Stimulated activated CD8-positive, alpha-beta memory T cell treated with anti-CD3 and anti-CD28 coated beads, Interleukin-15, amount 100 ng/mL, for 48 hours (primary cell): Measurements from ENCODE around the gene MTG1.
A peak's percentile ranks its signal among the peaks of the same experiment; 100 is the strongest.

Experiments used
- DNase-seq, 2 donors: peaks; one replicate each; pipeline ENCODE4 v3.0.0-alpha.2; 2020; ENCODE audit warnings: low read depth in 2 of 2

The MTG1 gene, protein sequence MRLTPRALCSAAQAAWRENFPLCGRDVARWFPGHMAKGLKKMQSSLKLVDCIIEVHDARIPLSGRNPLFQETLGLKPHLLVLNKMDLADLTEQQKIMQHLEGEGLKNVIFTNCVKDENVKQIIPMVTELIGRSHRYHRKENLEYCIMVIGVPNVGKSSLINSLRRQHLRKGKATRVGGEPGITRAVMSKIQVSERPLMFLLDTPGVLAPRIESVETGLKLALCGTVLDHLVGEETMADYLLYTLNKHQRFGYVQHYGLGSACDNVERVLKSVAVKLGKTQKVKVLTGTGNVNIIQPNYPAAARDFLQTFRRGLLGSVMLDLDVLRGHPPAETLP

DNA sequence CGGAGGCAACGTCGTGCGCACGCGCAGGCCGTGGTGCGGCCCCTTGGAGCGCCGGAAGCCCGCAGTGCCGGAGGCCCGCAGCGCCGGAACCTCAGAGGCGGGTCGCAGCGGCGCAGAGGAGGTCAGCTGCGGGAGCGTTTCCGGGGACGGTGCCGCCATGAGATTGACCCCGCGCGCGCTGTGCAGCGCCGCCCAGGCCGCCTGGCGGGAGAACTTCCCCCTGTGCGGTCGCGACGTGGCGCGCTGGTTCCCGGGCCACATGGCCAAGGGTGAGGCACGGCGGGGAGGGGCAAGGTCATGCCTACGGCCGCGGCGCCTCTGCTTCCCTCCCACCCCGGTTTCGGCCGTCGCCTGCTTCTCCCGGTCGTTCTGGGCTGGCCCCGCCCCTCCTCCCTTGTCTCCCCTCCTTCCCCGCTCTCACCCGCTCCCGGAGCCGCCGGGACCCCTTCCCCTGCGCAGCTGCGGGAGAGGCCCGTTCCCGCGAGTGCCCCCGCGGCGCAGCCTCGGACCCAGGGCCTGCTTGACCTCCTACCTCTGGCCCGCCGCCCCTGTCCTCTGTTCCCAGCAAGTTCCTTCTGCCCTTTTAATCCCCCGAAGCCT, at the start of gene MTG1:
Gene MTG1 (plus strand): TSS at position 94 of the 600 bp plus-strand sequence. CDS start 64 bp downstream, at position 158.
- DNase-seq: peak; percentile 90 to 95

DNA sequence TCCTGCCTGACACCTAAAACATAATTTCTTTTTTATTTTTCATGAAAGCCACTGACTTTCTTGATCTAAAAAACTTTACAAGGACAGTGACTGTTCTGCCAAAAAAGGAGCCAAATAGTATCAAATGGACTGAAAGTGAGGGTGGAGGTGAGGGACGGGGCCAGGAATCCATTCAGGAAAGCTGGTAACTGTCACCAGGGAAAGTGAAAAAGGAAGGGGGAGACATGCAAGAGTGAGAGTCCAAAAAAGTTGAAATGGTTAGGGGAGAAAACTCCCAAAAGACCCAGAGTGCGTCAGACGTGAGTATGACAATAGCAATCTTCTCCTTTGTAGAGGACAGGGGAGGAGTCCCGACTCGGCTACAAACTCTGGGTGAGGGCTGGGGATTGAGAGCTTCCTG, 49.7 kb upstream of the MTG1 start:
- no peak for DNase-seq

DNA sequence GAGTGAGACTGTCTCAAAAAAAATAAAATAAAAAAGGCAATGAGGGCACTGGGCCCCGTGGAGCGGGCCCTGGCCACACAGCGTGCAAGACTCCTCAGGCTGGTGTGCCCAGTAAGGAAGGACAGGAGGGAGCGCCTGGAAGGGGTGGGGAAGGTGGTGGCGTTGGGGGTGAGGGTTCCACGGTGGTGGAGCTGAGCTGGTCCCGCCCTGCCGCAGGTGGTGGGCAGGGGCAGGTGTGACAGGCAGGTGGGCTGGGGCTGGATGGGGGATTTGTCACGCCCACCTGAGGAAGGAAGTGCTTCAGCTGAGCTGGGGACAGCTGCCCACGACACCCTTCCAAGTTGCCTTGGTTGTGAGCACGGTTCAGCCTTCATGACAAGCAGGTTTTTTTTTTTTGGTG, 47.5 kb upstream of the MTG1 start:
- DNase-seq: no peak

DNA sequence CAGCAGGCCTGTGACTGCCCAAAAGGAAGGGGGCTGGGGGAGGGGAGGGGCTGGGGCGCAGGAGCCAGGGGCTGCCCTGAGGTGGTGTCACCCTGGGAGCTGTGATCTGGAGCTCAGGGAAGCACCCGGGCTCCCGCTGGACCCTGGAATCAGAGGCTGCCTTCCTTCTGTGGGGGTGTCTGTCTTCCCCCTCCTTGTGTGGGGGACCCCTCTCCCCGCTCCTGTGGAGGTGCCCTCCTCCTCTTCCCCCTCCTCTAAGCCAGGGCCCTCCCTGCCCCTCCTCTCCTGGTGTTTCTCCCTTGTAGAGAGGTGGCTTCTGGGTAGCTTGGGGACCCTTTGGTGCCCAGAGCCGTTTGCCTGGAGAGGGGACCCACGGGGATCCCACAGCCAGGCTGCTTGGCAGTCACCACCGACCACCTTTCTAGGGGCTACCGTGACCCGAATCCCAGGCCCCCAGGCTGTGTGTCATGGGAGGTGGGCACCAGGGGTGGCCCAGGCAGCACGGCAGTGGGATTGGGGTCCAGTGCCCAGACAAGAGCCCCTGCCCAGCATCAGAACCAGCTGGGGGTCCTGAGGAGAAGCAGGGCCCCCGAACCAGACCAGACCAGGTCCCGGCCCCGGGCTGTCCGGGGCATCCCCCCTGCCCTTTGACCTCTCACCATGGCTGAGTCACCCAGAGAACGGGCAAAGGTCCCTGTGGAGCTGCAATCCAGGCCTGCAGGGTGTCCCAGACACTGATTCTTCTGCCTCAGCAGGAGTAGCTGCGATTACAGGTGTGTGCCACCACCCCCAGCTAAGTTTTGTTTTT, 46.0 kb upstream of the MTG1 start:
- no peak for DNase-seq

DNA sequence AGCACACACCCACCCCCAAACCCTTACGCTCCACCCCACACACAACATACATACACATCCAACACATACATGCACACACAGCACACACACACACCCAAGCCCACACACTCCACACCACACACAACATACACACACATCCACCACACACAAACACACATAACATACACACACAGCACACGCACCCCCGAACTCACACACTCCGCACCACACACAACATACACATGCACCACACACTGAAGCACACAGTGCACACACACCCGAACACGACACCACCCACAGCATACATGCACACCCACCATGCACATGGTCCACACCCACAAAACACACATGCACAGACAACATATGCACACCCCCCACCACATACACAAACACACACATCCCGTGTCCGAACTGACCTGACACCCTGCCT, 44.8 kb upstream of the MTG1 start:
- DNase-seq: no peak

DNA sequence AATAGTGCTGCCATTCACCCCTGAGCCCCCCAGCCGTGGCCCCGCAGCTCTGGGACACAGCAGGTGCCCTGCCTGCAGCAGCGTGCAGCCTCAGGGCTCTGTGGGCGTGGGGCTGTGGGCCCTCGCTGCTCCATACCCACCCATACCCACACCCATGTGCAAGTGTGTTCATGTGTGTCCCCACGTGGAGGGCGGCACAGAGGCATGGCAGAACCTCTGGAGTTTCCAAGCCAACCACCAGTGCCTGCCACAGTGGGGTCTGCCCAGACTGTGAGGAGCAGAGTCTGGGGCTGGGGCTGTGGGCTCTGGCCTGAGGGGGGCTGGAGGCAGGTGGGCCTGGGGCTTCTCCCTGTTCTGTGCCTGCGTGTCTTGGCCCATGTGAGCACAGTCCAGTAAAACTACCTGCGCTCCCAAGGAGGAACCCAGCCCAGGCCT, 44.4 kb upstream of the MTG1 start:
- no peak for DNase-seq

DNA sequence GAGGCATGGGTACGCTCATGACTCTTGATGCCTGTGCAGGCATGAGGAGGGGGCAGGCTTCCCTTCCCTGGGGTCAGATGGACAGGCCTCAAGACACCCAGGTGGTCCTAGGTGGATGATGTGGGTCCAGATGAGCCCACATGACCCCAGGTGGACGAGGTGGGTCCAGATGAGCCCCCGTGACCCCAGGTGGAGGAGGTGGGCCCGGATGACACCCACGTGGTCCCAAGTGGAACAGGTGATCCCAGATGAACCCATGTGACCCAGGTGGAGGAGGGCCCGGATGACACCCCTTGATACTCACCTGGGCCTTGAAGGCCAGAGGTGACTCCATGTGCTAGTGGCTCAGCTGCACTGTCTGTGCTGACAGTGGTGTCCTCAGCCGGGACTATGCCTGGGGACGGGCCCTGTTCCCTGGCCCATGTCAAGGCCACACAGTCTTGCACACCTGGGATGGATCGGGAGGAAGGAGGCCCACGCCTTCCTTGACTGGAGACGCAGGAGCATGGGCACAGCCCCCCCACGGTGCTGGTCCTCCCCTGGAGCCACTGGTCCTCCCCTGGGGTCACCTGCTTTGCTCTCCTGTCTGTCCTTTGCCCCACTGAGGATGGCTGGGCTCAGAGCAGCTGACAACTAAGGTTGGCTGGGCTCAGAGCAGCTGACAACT, 43.5 kb upstream of the MTG1 start:
- DNase-seq: no peak

DNA sequence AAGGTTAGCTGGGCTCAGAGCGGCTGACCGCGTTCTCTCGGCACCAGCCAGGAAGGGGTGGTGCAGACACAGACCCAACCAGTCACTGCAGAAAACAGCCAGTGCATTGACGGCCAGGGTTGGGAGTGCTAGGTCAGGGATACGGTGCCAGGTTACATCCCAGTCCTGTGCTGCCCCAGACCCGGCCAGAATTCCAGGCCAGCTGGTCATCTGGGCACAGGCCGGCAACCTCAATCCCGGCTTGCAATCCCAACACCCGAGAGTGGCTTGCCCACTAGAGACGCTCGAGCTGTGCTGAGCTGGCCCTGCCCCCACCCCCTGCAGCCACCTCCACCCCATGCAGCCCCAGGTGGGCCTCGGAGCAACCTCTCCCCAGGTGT, 43.0 kb upstream of the MTG1 start:
- DNase-seq: no peak

DNA sequence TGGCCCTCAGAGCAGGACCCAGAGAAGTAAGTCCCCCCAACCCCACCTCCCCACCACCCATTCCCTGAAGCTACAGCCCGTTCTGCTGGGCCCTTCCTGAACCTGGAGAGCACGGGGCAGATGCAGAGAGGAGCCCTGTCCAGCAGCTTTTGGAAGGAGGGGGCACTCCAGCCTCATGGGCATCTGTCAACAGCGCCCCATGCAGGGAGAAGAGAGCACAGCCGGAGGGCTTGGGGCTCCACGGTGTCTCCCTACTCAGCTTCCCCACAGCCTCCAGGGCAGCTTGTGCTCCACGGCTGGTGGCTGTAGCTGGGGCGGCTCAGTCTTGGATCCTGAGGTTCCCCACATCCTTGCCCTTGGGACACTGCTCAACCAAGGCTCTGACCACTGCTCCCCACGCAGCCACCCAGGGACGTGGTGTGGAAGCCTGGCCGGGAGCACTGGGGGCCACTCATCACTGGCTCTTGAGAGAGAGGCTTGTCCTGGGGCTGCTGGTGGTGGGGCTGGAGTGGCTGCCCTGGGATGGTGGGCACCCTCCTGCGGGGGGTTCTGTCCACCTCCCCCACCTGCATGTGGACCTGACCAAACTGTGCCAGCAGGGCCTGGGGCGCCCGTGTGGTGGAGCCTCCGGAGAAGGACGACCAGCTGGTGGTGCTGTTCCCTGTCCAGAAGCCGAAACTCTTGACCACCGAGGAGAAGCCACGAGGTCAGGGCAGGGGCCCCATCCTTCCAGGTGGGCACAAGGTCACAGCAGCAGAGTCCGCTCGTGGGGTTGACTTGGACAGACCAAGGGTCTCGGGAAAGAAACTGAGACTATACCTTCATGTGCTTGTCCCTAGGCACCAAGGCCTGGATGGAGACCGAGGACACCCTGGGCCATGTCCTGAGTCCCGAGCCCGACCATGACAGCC, 42.3 kb upstream of the MTG1 start:
- DNase-seq: no peak

DNA sequence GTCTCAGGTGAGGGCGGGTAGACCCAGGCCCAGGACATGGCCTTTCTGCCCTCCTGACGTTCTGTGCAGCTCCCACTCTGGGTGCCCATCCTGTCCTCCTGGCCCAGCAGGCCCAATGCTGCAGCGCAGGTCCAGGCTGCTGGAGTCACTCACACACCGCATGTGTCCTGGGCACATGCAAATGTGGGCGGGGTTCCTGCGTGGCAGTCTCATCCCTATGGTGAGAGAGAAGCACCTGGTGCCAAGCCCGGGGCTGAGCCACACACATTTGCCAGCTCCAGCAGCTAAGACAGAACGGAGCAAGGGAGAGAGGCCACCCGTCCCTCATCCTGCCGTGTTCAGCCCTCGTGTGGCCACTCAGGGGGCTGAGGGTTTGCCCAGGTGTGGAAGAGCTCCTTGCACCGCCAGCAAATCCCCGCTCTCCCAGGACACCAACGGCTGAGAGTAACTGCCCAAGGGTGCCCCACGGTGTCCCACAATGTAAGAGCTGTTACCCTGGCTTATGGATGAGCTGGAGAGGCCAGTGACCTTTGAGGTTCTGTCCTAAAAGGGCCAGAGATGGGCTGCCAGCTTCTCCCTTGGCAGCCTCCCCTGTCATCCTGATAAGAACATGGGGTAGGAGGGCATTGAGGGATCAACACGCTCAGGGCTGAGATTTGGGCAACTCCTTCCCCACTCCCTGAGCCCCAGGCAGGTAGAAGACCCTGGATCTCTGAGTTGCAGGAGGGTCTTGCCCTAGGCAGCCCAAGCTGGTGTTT, 40.6 kb upstream of the MTG1 start:
- DNase-seq: no peak

DNA sequence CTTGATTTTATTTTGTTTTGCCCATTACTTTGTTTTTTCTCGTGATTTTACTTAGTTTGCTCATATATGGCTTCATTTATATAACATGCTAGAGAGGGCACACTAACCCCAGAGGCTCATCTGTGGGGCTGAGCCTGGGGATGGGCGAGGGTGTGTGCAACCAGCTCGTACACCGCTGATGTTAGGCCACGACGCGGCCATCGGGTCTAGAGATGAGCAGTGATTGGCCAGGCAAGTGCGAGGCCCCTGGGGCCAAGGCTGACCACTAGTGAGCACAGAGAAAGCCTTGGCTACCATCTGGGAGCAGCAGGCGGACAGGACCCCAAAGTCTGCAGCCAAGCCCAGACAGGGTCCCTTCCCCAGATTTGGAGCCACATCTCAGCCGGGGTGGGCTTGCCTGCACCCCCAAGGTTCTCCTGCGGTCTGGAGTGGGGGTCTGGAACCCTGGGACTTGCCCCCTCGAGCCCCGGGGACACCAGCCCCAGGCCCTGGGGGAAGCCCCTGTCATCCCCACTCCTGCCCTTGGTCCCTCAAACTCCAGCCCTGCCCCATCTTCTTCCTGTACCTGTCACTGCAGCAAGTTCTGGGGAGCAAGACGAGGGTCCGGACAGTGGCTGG, 39.9 kb upstream of the MTG1 start:
- DNase-seq: no peak

DNA sequence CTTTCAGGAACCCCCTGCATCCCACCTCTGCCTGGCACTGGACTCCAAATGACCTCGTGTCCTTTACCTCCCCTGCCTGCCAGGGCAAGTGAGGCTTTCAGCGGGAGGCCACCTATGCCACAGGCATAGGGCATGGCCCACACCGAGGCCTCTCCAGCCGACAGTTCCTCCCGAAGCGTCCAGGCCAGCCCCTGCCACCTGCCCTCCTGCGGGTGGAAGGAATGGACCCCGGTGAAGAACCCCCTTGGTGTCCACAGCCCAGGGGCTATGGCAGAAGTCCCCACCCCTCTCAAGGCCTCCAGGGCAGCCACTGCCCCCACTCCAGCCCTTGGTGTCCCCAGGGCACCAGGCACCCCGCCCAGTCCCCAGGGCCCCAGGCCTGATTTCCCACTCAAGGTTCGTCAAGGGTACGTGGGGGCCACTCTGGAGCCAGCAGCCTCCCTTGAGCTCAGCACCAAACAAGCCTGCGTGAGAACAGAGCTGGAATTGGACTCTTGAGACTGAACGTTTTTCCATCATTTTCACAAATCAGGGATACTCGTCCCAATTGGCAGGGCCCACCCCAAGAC, 39.2 kb upstream of the MTG1 start:
- DNase-seq: no peak

DNA sequence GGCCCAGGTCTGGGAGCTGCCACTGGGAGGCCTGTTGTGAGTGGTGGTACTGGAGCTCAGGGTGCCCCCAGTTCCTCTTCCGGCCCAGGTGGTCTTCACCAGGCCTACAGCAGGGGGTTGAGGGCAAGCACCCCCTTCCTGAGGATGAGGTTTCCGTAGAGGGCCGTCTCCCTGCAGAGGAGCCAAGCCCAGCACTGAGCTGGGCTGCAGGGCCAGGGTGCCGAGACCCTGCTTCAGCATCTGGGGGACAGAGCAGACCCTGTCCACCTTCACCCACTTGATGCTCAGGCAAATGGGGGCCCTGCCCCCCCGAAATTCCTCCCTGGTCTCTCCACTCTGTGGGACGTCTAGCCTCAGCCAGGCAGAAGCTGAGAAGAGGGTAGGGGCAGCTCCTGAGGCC, 38.7 kb upstream of the MTG1 start:
- DNase-seq: no peak

DNA sequence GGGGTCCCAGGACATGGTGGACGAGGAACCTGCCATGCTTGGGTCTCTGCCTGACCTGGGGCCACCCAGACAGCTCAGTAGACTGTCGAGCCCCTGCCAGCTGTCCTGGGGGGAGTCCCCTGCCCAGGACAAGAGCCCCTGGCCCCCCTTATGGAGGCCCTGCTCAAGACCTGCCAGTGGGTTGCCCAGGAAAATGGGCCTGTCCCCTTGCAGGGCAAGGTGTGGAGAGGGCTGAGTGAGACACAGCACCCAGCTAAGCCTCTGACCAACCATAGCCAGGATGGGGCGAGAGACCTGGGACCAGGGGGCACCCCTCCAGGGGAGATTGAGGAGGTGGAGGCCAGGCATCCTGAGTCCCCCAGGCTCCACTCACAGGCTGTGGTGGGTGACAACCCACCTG, 38.0 kb upstream of the MTG1 start:
- no peak for DNase-seq

DNA sequence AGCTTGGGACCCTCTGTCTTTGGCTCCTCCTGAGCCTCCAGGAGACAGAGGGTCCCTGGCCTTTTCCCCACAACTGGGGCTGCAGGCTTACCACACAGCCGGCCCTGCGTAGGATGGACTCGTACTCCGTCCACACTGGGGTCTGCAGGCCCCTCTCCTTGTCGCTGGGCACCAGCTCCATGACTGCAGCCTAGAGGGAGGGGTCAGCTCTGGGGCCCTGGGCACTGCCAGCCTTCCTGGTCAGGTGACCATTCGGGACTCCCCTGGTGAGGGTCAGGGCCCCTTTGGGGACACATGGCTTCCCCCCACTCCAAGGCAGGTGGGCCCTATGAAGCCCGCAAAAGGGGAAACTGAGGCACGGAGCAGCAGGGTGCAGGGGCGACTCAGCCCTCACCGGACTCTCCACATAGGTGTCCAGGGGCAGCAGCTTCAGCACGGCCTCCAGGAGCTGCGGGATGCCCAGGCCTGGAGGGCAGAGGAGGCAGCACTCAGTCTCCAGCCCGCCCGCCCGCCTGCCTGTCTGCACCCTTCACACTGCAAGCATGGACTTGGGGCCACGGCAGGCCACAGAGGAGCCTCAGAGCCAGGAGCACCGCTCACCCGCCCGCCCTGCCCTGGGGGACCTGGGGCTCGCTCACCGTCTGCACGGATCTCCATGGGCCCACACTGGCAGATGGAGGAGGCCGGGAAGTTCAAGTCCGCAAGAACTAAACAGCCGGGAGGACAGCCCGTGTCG, 37.2 kb upstream of the MTG1 start:
- DNase-seq: no peak

DNA sequence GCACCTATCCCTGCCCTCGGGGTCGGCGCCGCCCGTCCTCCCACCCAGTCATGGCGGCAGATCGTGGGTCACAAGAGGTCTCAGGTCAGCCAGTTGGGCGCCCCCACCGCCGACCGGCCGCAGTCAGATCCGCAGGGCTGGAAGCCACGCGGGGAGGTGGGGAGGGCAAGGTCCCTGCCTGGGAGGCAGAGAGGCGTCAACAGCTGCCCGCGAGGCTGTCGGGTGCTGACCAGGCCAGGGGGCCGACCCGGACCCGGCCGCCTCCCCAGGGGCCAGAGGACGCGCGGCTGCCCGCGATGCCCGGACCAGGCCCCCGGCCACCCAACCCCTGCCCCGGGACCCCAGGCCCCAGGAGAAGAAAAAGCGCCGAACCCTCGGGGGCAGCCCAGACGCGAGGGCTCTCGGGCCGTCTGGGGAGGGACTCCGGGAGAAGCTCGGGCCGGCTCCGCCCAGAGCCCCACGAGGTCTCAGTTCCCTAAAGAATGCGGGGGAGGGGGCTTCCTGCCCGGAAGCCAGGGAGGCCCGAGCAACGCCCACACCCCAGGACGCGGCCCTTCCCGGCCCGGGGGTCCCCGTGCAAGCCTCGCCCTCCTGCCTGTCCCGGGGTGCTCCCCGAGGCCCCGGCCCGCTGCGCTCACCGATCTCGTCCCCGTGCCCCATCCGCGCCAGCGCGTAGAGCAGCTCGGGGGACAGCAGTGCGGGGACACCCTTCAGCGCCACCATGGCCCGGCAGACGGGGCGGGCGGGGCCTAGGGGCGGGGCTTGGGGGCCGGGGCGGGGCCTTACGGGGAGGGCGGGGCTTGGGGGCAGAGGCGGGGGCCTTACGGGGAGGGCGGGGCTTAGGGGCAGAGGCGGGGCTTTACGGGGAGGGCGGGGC, 36.4 kb upstream of the MTG1 start, which contains the start of gene FUOM:
Gene FUOM (minus strand): TSS at position 735 of the 877 bp plus-strand sequence. CDS start 12 bp downstream, at position 723.
- DNase-seq: peak; percentile 65 to 70

DNA sequence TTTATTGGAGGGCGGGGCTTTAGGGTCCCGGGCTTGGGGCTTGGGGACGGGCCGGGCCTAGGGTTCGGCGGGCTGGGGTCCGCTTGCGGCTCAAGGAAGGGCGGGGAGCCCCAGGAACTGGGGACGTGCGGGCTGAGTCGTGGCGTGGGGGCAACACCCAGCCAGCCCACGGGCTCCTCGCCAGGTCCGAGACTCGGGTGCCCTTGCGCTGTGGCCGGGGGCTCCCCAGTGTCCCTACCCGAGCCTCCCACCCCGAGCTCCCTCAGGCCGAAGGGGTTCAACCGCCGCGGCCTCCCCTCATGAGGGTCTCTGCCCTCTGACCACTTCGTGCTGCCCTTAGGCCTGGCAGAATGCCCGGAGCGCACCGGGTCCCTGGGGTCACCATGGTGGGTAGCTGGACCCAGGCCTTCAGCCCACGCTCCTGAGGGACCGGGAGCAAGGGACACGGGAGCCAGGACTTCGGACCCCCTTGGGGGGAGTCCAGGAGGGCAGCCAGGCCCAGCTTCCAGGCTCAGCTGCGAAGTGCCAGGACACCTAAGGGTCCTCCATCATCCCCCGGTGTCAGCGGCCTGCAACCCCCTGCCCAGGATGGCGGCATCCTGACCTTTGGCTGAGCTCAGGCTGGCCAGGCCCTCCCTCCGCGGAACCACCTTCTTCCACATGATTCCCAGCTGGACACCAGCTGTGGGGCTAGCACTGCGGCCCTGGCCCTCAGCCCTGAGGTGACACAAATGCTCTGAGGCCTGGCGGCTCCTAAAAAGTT, 35.6 kb upstream of the MTG1 start:
- DNase-seq: no peak
